Activated naive CD4-positive, alpha-beta T cell treated with anti-CD3 and anti-CD28 coated beads, Interleukin-2, amount 50 U/mL, for 16 hours (primary cell): ENCODE results near the gene LRRC1.
"Not testable (repeated sequence)": the region's sequence is repeated elsewhere in the genome, so short reads cannot be mapped to it uniquely, and the experiment has no call there.

ENCODE experiments used
- DNase-seq: peaks from one replicate; pipeline ENCODE4 v3.0.0-alpha.2; 2020

Gene LRRC1

GRCh38 chr6:53794720-53795339 is at the start of gene LRRC1:
TSS of gene LRRC1 (plus strand) at chr6:53795005. CDS start at chr6:53795257, 252 bp downstream.
- peak; percentile 84 for DNase-seq

- DNase-seq, result no peak
These were observed 48.2 kb upstream of the LRRC1 start for GRCh38 chr6:53746442-53747103.

- no peak for DNase-seq
These were observed 44.7 kb upstream of the LRRC1 start for GRCh38 chr6:53750052-53750650.

- no peak for DNase-seq
These were observed 43.4 kb upstream of the LRRC1 start for GRCh38 chr6:53751417-53751816.

GRCh38 chr6:53752440-53752839 is 42.4 kb upstream of the LRRC1 start:
- no peak for DNase-seq

GRCh38 chr6:53752856-53753255 is 41.9 kb upstream of the LRRC1 start:
- no peak for DNase-seq

- no peak for DNase-seq
These were observed 40.5 kb upstream of the LRRC1 start for GRCh38 chr6:53754330-53754729.

GRCh38 chr6:53756396-53756795 is 38.4 kb upstream of the LRRC1 start:
- no peak for DNase-seq

- no peak for DNase-seq
These were observed 36.3 kb upstream of the LRRC1 start for GRCh38 chr6:53758496-53758895.

- no peak for DNase-seq
These were observed 33.8 kb upstream of the LRRC1 start for GRCh38 chr6:53761036-53761435.

GRCh38 chr6:53765270-53765669 is 29.5 kb upstream of the LRRC1 start:
- DNase-seq, result no peak

GRCh38 chr6:53766930-53767329 is 27.9 kb upstream of the LRRC1 start:
- DNase-seq, result no peak

GRCh38 chr6:53767941-53768340 is 26.9 kb upstream of the LRRC1 start:
- no peak for DNase-seq

GRCh38 chr6:53768636-53769035 is 26.2 kb upstream of the LRRC1 start:
- no peak for DNase-seq

GRCh38 chr6:53770780-53771249 is 24.0 kb upstream of the LRRC1 start:
- no peak for DNase-seq

GRCh38 chr6:53771785-53772624 is 22.8 kb upstream of the LRRC1 start:
- DNase-seq, result no peak

- DNase-seq, result no peak
These were observed 21.6 kb upstream of the LRRC1 start for GRCh38 chr6:53773044-53773696.

GRCh38 chr6:53776152-53776551 is 18.7 kb upstream of the LRRC1 start:
- not testable (repeated sequence) for DNase-seq

GRCh38 chr6:53784991-53785390 is 9.8 kb upstream of the LRRC1 start:
- DNase-seq, result not testable (repeated sequence)

- DNase-seq, result no peak
These were observed 8.0 kb upstream of the LRRC1 start for GRCh38 chr6:53786832-53787231.

- no peak for DNase-seq
These were observed 3.9 kb upstream of the LRRC1 start for GRCh38 chr6:53790886-53791285.

- no peak for DNase-seq
These were observed 2.8 kb upstream of the LRRC1 start for GRCh38 chr6:53792016-53792415.

GRCh38 chr6:53792973-53793317 is 1.9 kb upstream of the LRRC1 start:
- no peak for DNase-seq
